IMR-90 (cell line): ENCODE measurements around the gene DPEP1.

Source experiments
- CEBPB ChIP-seq: IDR thresholded peaks from 2 replicates; pipeline ENCODE4 v1.6.1; 2012; ENCODE audit warnings: low read depth, low read length, improper control_type of control experiment
- POLR2A ChIP-seq: IDR thresholded peaks from 2 replicates; pipeline ENCODE4 v1.6.1; 2012; ENCODE audit warnings: mild to moderate bottlenecking, low read depth, low read length
- RCOR1 ChIP-seq: IDR thresholded peaks from 2 replicates; pipeline ENCODE4 v1.6.1; 2012; ENCODE audit warnings: mild to moderate bottlenecking, low read length, improper control_type of control experiment; ENCODE audit not compliant: insufficient replicate concordance
- TF ChIP-seq, protein P1 (sequence below): conservative IDR thresholded peaks from 2 replicates; pipeline ENCODE4 v1.5.1; 2012; ENCODE audit warnings: mild to moderate bottlenecking, low read depth, low read length, improper control_type of control experiment

DNA sequence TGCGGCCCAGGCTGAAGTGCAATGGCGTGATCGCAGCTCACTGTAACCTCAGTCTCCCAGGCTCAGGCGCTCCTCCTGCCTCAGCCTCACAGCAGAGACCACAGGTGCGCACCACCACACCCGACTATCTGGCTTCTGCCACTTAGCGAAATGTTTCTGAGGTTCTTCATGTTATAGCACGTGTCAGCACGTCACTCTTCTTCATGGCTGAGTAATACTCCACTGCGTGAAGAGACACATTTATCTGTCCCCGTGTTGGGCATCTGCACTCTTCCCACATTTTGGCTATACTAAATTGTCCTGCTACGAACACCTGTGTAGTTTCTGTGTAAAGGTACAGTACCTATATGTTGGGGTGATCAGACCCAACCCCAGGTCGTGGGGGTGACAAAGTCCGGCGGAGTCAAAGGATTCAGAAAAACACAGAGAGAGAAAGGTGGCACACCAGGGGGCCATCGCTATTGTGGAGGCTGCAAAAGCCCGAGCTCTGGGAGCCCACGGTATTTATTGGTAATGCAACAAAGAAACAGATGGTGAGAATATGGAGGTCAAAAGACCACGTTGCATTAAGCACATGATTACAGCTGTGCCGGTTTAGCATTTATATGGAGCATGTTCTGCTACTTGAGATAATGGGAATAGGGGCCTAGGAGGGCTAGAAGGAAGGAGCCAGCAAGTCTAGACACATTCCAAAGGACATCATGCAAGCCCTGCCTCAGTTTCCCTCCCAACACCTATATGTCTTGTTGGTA lies 851 bp upstream of the DPEP1 start:
- TF ChIP-seq CEBPB (no peak), POLR2A (no peak), RCOR1 (no peak)
- TF ChIP-seq, protein P1, sequence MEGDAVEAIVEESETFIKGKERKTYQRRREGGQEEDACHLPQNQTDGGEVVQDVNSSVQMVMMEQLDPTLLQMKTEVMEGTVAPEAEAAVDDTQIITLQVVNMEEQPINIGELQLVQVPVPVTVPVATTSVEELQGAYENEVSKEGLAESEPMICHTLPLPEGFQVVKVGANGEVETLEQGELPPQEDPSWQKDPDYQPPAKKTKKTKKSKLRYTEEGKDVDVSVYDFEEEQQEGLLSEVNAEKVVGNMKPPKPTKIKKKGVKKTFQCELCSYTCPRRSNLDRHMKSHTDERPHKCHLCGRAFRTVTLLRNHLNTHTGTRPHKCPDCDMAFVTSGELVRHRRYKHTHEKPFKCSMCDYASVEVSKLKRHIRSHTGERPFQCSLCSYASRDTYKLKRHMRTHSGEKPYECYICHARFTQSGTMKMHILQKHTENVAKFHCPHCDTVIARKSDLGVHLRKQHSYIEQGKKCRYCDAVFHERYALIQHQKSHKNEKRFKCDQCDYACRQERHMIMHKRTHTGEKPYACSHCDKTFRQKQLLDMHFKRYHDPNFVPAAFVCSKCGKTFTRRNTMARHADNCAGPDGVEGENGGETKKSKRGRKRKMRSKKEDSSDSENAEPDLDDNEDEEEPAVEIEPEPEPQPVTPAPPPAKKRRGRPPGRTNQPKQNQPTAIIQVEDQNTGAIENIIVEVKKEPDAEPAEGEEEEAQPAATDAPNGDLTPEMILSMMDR, result no peak
